HCEC 1CT (cell line): ENCODE results near the gene ADPRHL1.
"Not testable (repeated sequence)": the region's sequence is repeated elsewhere in the genome, so short reads cannot be mapped to it uniquely, and the experiment has no call there.

Experiments
- DNase-seq: peaks from one replicate; pipeline ENCODE4 v3.0.0-alpha.2; 2017

ADPRHL1 gene

DNA sequence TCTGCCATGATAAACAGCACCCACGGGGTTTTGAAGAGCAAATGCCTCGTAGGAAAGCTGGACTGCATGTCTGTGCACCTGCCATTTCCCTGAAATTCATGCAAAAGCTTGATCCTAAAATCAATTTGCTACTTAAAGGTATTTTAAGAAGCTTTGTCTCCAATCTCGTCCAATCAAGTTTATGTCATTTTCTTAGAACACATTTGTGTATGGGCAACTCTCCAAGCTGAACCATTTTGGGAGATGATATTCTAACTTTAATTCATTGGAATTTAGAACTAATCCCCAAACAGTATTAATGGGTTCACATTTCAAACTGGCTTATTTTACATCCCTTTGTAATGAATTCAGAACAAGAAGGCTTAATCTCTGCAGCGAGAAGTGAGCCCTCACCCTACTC, 822 bp downstream of the ADPRHL1 start:
- no peak for DNase-seq

DNA sequence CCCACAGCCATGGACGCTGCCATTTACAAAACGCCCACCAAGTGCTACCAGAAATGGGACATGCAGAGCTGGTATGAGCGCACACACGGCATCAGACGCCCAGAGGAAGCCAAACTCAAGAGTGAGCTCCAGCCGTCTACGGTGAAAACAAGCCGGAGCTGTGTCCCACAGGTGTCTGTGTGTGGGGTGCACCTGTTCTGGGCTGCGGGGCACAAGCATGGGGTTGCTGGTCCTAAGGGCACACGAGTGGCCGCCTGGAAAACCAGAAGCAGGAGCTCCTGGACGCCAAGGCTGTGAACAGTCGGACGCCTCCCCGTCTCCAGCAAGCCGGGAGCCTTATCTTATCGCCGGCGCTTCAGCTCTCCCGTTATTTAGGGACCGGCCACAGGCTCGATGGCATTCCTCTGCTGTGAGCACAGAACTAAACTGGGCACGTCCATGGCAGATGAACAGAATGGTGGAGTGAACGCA, 1.3 kb downstream of the ADPRHL1 start:
- DNase-seq, result no peak

DNA sequence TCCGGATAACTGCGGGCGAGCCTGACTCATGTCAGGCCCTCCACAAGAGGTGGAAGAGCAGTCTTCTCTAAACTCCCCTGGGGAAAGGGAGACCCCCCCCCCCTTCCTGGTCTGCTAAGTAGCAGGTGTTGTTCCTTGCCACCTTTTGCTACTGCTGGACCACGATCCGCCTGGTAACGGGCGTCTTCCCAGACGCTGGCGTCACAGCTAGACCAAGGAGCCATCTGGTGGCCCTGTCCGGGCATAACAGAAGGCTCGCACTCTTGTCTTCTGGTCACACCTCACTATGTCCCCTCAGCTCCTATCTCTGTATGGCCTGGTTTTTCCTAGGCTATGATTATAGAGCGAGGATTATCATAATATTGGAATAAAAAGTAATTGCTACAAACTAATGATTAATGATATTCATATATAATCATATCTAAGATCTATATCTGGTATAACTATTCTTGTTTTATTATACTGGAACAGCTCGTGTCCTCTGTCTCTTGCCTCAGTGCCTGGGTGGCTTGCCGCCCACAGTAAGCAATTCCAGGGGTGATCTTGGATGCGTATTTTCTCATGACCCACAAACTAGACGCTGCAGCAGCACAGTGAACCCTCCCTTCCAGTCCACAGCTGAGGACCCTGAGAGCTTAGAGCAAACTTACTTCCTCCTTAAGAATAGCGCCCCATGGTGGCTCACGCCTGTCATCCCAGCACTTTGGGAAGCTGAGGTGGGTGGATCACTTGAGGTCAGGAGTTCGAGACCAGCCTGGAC, 2.2 kb downstream of the ADPRHL1 start:
- DNase-seq, result not testable (repeated sequence)

DNA sequence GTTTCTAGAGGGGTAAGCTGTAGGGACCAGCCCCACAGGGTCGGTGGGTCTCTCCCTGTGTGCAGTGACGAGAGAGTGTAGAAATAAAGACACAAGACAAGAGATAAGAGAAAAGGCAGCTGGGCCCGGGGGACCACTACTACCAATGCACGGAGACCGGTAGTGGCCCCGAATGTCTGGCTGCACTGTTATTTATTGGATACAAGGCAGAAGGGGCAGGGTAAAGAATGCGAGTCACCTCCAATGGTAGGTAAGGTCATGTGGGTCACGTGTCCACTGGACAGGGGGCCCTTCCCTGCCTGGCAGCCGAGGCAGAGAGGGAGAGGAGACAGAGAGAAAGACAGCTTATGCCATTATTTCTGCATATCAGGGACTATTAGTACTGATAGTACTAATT, 2.9 kb downstream of the ADPRHL1 start:
- DNase-seq, result not testable (repeated sequence)

DNA sequence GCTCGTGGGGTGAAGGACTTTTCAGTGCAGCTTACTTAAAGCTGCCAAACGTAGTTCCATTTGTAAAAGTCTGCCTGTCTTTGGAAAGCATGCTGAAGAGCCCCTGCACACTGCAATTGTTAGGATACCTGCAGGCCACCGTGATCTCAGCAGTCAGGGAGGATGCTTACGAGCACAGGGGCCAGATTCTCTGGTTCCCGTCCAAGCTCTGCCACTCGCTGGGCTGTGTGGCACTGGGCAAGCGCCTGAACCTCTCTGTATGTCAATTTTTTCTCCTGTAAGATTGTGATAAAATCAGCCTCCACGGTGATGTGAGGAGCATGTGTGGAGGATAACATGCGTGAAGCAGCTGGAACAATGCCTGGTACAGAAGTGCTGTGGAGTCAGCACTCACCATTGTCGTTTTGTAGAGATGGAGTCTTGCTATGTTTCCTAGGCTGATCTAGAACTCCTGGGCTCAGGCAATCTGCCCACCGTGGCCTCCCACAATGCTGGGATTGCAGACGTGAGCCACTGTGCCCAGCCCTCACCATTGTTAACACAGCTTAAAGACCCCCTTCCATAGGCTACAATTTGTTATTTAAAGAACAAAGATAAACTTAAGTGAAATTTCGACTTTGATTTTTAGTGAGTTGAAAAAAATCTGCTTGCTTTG, 3.5 kb downstream of the ADPRHL1 start:
- DNase-seq, result no peak

DNA sequence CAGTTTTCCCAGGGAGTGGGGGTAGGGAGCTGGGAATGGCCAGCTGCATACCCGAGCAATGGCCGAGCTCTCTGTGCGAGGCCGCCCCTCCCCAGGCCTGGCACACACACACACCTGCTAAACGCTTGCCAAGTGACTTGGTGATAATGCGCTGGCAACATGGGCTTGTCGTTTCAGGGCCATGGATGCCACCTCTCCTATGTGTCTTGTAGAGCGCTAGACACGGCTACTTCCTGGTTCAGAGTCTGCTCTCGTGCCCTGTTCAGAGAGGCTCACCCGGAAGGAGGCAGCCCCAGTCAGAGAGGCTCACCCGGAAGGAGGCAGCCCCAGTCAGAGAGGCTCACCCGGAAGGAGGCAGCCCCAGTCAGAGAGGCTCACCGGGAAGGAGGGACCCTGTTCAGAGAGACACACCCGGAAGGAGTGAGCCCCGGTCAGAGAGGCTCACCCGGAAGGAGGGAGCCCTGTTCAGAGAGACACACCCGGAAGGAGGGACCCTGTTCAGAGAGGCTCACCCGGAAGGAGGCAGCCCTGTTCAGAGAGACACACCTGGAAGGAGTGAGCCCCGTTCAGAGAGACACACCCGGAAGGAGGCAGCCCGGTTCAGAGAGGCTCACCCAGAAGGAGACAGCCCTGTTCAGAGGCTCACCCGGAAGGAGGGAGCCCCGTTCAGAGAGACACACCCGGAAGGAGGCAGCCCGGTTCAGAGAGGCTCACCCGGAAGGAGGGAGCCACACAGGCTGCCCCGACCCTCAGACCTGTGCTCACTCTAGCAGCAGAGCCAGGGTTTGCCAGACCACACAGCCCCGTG, 4.2 kb downstream of the ADPRHL1 start:
- peak; percentile 94 for DNase-seq

DNA sequence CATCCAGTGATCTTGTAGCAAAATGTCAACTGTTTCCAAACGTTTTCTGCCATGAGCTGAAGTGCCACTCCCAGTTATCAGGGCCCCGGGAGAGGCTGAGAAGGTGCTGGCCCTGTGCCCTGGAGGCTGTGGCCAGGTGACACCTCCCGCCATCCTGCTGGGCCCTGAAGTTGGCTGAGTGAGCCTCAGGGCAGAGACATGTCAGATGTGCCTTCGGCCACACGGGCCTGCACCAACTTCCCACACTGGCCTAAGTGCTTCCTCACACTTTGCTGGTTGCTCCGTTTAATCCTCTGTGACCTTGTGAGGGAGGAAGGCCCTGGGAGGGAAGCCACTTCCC, 4.8 kb downstream of the ADPRHL1 start:
- DNase-seq, result no peak

DNA sequence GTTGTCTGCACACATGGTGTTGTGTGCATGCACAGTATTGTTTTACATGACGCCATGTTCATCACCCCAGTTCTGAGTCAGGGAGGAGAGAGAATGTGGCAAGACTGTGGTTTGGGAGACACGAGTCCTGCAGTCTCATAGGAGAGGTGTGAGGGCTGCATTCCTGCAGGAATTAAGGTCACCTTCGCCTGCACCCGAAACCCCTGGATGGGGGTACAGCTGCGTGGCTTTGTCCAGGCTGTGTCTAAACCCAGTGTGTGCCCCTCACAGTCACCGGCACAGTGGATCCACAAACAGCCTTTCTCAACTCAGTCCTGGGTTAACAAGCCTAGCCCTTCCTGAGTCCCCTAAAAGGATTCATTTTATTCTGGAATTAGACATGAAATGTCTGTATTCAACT, 5.7 kb downstream of the ADPRHL1 start:
- DNase-seq, result no peak

DNA sequence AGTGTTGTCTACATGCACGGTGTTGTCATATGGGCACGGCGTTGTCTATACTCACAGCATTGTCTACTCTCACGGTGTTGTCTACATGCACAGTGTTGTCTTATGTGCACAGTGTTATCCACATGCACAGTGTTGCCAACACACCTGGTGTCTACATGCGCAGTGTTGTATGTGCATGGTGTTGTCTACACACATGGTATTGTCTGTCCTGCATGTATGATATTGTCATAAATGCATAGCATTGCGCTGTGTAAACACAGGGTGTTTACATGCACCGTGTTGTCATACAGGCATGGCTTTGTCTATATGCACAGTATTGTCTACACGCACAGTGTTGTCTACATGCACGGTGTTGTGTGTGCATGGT, 6.8 kb downstream of the ADPRHL1 start:
- DNase-seq, result no peak

DNA sequence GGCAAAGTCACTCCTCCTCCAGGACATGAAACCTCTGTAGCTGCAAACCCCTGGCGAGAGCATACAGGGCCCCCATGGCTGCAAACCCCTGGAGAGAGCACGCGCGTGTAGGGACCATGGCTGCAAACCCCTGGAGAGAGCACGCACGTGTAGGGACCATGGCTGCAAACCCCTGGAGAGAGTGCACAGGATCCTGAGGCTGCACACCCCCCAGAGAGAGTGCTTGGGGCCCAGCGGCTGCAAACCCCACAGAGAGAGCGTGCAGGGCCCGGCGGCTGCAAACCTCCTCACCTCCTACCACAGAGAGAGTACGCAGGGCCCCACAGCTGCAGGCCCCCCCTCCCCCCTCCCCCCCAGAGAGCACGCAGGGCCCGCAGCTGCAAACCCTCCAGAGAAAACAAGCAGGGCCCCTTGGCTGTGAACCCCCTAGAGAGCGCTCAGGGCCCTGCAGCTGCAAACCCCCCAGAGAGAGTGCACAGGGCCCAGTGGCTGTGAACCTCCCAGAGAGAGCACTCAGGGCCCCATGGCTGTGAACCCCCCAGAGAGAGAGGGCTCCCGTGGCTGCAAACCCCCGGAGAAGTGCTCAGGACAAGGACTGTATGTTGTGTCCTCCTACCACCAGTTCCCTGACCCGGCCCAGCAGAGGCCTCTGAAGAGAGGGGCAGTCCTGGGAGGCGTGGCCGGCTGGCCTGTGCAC, 7.3 kb downstream of the ADPRHL1 start:
- no peak for DNase-seq

DNA sequence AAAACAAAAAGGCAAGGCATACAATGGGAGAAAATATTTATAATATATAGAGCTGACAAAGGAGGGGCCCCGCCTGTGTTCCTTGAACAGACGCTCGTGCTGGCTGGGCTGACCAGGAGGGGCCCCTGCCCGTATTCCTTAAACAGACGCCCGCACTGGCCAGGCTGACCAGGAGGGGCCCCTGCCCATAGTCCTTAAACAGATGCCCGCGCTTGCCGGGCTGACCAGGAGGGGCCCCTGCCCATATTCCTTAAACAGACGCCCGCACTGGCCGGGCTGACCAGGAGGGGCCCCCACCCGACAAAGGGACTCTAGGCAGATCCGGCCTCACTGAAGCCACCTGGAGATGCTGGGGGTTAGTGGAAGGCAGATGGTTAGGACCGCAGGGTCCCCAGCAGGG, 9.3 kb downstream of the ADPRHL1 start:
- no peak for DNase-seq

DNA sequence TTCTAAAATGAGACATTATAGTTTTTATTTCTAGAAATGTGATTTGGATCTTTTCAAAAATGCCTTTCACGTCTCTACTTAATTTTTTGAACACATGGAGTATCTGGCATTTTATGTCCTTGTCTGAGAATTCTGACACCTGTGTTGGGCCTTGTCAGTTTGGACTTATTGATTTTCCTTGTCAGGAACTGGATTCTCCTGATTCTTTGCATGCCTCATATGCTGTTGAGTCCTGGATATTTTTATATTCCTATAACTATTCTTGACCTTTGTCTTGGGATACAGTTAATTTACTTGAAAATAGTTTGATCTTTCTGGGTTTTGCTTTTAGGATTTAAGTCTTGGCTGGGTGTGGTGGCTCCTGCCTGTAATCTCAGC, 10.3 kb downstream of the ADPRHL1 start:
- no peak for DNase-seq

DNA sequence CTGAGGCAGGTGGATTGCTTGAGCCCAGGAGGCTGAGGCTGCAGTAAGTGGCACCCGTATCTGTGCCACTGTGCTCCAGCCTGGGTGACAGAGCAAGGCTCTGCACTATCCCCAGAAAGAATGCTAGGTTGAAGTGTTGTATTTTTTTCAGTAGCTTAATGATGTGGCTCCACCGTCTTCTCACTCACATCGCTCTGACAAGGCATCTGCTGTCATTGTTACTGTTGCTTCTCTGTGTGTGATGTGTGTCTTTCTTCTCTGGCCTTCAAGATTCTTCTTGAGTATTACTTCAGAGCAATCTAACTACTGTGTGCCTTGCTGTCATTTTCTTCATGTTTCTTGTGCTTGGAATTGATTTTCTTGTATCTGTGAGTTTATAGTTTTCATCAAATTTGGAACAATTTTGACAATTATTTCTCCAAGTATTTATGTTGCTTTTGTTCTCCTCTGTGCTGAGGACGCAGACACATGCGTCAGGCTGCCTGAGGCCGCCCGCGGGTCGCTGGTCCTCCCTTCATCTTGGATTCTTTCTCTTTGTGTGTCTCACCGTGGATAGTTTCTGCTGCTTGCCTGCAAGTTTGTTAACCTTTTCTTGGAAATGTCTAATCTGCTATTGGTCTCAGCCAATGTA, 10.8 kb downstream of the ADPRHL1 start:
- DNase-seq, result no peak

DNA sequence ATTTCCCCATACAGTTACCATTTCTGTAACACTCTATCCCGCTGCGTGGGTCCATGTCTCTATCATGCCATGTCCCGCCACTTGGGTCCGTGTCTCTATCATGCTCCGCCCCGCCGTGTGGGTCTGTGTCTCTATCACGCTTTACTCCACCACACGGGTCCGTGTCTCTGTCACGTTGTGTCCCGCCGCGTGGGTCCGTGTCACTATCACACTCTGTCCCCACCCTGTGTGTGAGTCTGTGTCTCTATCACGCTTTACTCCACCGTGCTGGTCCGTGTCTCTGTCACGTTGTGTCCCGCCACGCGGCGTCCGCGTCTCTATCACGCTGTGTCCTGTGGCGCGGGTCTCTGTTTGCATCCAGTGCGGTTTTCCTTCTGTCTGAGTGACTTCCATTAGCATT, 11.6 kb downstream of the ADPRHL1 start:
- DNase-seq, result no peak

DNA sequence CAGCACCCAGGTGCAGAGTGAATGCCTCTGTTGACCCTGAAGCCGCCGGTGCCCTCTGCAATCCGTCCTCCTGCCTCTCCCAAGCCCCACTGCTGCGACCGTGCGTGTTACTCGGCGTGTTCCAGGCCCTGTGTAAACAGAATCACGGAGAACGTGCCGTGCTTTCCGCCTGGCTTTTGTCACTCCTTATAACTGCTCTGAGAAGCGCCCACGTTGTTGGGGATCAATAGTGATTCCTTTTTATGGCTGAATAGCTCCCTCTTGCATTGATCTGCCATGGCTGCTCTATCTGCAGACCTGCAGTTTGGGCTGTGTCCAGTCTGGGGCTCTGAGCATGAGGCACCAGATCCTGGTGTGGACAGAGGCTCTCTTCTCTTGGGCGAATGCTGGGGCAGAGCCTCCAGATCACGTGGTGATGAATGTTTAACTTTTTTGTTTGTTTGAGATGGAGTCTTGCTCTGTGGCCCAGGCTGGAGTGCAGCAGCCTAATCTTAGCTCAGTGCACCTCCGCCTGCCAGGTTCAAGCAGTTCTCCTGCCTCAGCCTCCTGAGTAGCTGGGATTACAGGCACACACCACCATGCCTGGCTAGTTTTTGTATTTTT, 15.8 kb downstream of the ADPRHL1 start:
- peak; percentile 33 for DNase-seq

DNA sequence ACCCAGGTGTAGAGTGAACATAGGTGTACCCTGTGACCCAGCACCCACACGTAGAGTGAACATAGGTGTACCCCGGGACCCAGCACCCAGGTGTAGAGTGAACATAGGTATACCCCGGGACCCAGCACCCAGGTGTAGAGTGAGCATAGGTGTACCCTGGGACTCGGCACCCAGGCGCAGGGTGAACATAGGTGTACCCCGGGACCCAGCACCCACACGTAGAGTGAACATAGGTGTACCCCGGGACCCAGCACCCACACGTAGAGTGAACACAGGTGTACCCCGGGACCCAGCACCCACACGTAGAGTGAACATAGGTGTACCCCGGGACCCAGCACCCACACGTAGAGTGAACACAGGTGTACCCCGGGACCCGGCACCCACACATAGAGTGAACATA, 16.4 kb downstream of the ADPRHL1 start:
- DNase-seq, result not testable (repeated sequence)

DNA sequence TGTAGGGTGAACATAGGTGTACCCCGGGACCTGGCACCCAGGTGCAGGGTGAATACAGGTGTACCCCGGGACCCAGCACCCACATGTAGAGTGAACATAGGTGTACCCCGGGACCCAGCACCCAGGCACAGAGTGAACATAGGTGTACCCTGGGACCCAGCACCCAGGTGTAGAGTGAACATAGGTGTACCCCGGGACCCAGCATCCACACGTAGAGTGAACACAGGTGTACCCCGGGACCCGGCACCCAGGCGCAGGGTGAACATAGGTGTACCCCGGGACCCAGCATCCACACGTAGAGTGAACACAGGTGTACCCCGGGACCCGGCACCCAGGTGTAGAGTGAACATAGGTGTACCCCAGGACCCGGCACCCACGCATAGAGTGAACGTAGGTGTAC, 17.4 kb downstream of the ADPRHL1 start:
- DNase-seq, result not testable (repeated sequence)

DNA sequence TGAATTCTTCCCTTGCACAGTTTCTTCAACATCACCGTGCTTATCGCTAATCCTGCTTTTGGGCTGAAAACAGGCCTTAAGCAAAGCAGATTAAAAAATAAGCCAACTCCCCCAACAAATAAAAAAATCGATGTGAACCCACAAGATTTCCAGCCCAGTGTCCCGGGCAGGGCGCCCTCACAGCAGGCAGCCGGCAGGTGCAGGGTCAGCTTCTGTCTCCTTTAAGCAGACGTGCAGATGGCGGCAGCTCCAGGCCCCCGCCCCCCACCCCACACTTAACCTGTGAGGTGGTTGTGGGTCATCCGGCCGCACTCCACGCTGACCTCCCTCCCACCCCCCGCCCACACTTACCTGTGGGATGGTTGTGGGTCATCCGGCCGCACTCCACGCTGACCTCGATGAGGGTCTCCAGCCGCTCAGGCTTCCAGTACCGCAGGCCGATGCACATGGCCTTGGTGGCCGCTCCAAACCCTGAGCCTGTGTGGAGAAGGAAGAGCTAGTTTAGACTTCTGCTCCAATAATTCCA, 19.8 kb downstream of the ADPRHL1 start:
- DNase-seq, result no peak

DNA sequence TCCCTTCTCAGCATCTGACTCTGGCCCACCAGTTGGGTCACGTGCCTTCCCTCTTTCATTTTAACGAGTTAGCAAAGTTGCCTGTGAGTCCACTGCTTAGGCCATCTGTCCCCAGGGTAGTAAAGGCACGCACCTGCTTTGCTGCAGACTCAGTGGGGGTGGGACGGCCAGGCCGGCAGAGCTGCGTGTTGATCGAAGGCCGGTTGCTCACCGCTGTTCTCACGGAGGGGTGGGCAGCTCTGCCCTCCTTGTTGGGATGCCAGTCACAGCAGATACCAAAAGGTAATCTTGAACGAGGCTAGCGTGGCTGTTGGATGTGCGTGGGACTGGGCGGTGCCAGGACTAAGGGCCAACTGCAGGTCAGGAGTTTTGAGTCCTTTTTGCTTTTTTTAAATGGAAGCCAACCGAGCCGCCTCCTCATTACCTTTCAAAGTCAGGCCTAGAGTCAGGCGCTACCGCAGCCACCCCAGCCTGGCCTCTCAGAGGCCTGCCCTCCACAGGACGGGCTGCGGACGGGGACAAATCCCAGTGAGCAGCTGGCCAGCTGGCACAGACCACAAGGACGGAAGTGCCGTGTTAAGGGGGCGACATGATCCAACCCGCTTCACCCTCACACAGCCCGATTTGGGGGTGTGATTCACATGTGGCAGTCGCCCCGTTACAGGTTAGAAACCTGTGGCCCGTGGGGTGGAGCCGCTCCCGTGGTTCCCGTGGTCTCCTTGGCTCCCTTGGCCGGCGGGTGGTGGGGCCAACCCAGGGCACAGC, 20.6 kb downstream of the ADPRHL1 start:
- DNase-seq, result no peak

DNA sequence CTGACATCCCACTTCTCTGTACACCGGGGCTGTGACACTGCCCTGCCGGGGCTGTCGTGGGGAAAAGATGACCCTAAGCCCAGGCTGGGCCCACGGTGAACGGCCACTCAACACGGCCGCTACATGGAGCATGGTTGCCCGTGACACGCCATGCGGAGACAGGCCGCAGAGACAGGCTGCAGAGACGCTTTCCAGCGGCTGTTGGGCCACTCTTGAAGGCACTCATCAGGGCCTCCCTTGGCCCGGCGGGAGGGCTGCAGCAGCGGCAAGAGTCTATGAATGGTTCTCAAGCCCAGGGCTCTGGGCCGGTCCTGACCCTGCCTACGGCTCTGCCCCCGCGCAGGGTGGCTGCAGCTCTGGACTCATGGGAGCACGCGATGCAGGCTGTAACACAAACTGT, 22.1 kb downstream of the ADPRHL1 start:
- DNase-seq, result no peak

DNA sequence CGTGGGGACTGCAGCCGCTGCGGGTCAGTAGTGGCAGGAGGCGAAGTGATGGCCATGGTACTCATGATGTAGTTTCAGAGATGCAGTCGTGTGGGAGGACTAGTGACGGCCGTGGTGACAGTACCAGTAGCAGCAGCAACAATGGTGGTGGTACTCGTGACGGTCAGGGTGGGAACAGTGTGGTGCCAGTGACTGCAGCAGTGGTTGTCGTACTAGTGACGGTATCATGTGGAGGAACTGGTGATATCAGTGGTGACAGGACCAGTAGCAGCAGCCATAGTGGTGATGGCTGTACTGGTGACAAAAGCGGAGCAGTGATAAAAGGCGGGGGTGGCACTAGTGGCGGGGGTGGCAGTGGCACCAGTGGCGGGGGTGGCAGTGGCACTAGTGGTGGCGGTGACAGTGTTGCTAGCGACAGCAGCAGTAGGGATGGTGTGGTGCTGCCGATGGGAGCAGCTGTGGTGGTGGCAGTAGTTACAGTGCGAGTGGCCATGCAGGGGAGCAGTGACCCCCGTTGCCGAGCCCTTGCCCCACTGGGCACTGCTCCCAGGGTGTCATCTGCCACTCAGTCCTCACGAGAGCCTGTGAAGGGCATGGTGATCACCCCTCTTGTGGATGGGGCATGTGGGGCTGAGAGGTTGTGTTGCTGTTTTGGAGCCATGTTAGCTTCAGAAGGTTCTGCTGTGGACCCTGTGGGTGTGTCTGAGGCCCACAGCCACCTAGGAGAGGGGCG, 22.7 kb downstream of the ADPRHL1 start:
- DNase-seq, result no peak
